ENCODE results near the gene ZNF805. TPM values are rescaled to one million over a fixed set of nuclear protein-coding genes. Genes with fewer than 3 reads are reported as not detected.
"Not testable (repeated sequence)": the region's sequence is repeated elsewhere in the genome, so short reads cannot be mapped to it uniquely, and the experiment has no call there.

ZNF805 gene
- total RNA-seq, 1 donor from 2014 or later: 12.6 TPM

GRCh38 chr19:57248646-57249045, 8.2 kb downstream of the ZNF805 start:
- Mint-ChIP-seq H3K36me3 (peaks cover 25% of the 10 kb centered on the region), H3K4me1 (no peaks in the 10 kb centered on the region), H3K27ac (no peak overlapping the region), H3K4me3 (no peak overlapping the region), H3K9me3 (no peaks in the 10 kb centered on the region), H3K27me3 (ENCODE audit: insufficient read depth, low read depth) (no peaks in the 10 kb centered on the region)
- Histone ChIP-seq H3K4me2 (no peak overlapping the region), H3K27ac (no peak overlapping the region), H3K9me3 (ENCODE audit: low read depth) (no peaks in the 10 kb centered on the region), H3K9ac (no peak overlapping the region), H3F3A (ENCODE audit: low read depth) (no peaks in the 10 kb centered on the region), H4K20me1 (ENCODE audit: low read depth) (no peaks in the 10 kb centered on the region), H3K4me3 (no peak overlapping the region), H3K36me3 (no peaks in the 10 kb centered on the region), H3K79me2 (ENCODE audit: low read depth) (peaks cover 3% of the 10 kb centered on the region), H3K4me1 (no peaks in the 10 kb centered on the region), H2AFZ (replicated peaks) (no peak overlapping the region), H3K27me3 (no peaks in the 10 kb centered on the region)
- TF ChIP-seq EZH2 (IDR thresholded peaks at IDR 0.05): no peak
- TF ChIP-seq EZH2phosphoT487 (IDR thresholded peaks at IDR 0.05): no peak
- no peak for TF ChIP-seq CTCF (IDR thresholded peaks at IDR 0.05)
- no peak for DNase-seq (ENCODE audit: low spot score)

GRCh38 chr19:57249329-57249728, 8.9 kb downstream of the ZNF805 start:
- no peak overlapping the region for H3K27ac ChIP-seq
- no peaks in the 10 kb centered on the region for H3K27me3 ChIP-seq
- no peaks in the 10 kb centered on the region for H3K9me3 ChIP-seq (ENCODE audit: low read depth)
- Mint-ChIP-seq H3K36me3 (peaks cover 28% of the 10 kb centered on the region), H3K27me3 (ENCODE audit: insufficient read depth, low read depth) (peaks cover 2% of the 10 kb centered on the region), H3K27ac (no peak overlapping the region), H3K9me3 (no peaks in the 10 kb centered on the region), H3K4me3 (no peak overlapping the region), H3K4me1 (no peaks in the 10 kb centered on the region)
- no peaks in the 10 kb centered on the region for H3F3A ChIP-seq (ENCODE audit: low read depth)
- no peak for DNase-seq (ENCODE audit: low spot score)
- no peaks in the 10 kb centered on the region for H4K20me1 ChIP-seq (ENCODE audit: low read depth)
- H3K79me2 ChIP-seq (ENCODE audit: low read depth): no peaks in the 10 kb centered on the region
- H3K4me1 ChIP-seq: no peaks in the 10 kb centered on the region
- TF ChIP-seq EZH2phosphoT487 (IDR thresholded peaks at IDR 0.05) (no peak), CTCF (IDR thresholded peaks at IDR 0.05) (no peak), EZH2 (IDR thresholded peaks at IDR 0.05) (no peak)
- no peak overlapping the region for H2AFZ ChIP-seq (replicated peaks)
- no peak overlapping the region for H3K9ac ChIP-seq
- no peak overlapping the region for H3K4me2 ChIP-seq
- no peak overlapping the region for H3K4me3 ChIP-seq
- no peaks in the 10 kb centered on the region for H3K36me3 ChIP-seq

GRCh38 chr19:57253767-57254166, 13.3 kb downstream of the ZNF805 start:
- H3K4me1 ChIP-seq; H3K4me2 ChIP-seq; H3K36me3 ChIP-seq; H3K79me2 ChIP-seq (ENCODE audit: low read depth); H2AFZ ChIP-seq (replicated peaks); H3K4me1 Mint-ChIP-seq; H3K27me3 Mint-ChIP-seq (ENCODE audit: insufficient read depth, low read depth); DNase-seq (ENCODE audit: low spot score); H3K9me3 ChIP-seq (ENCODE audit: low read depth); H3K27ac Mint-ChIP-seq; H3F3A ChIP-seq (ENCODE audit: low read depth); H3K27ac ChIP-seq; H3K9me3 Mint-ChIP-seq; H3K27me3 ChIP-seq; H3K4me3 ChIP-seq; H3K4me3 Mint-ChIP-seq; H4K20me1 ChIP-seq (ENCODE audit: low read depth); H3K9ac ChIP-seq: not testable (repeated sequence)
- peaks cover 30% of the 10 kb centered on the region for H3K36me3 Mint-ChIP-seq

GRCh38 chr19:57262044-57262443, 21.6 kb downstream of the ZNF805 start:
- H3K27me3 ChIP-seq: no peaks in the 10 kb centered on the region
- no peak overlapping the region for H3K4me3 Mint-ChIP-seq
- H4K20me1 ChIP-seq (ENCODE audit: low read depth): no peaks in the 10 kb centered on the region
- no peak overlapping the region for H3K27ac ChIP-seq
- TF ChIP-seq CTCF (IDR thresholded peaks at IDR 0.05) (no peak), EZH2 (IDR thresholded peaks at IDR 0.05) (no peak), EZH2phosphoT487 (IDR thresholded peaks at IDR 0.05) (no peak)
- H3K4me1 ChIP-seq: no peaks in the 10 kb centered on the region
- no peak overlapping the region for H2AFZ ChIP-seq (replicated peaks)
- no peaks in the 10 kb centered on the region for H3K9me3 Mint-ChIP-seq
- H3F3A ChIP-seq (ENCODE audit: low read depth): no peaks in the 10 kb centered on the region
- H3K79me2 ChIP-seq (ENCODE audit: low read depth): no peaks in the 10 kb centered on the region
- no peaks in the 10 kb centered on the region for H3K4me1 Mint-ChIP-seq
- H3K27me3 Mint-ChIP-seq (ENCODE audit: insufficient read depth, low read depth): no peaks in the 10 kb centered on the region
- no peak overlapping the region for H3K4me2 ChIP-seq
- H3K9me3 ChIP-seq (ENCODE audit: low read depth): no peaks in the 10 kb centered on the region
- no peak for DNase-seq (ENCODE audit: low spot score)
- no peak overlapping the region for H3K4me3 ChIP-seq
- no peaks in the 10 kb centered on the region for H3K36me3 ChIP-seq
- H3K27ac Mint-ChIP-seq: no peak overlapping the region
- no peak overlapping the region for H3K9ac ChIP-seq
- H3K36me3 Mint-ChIP-seq: peaks cover 19% of the 10 kb centered on the region

All from neural progenitor cell (in vitro differentiated cells).